Measurements from ENCODE around the gene YPEL2.

The YPEL2 gene

DNA sequence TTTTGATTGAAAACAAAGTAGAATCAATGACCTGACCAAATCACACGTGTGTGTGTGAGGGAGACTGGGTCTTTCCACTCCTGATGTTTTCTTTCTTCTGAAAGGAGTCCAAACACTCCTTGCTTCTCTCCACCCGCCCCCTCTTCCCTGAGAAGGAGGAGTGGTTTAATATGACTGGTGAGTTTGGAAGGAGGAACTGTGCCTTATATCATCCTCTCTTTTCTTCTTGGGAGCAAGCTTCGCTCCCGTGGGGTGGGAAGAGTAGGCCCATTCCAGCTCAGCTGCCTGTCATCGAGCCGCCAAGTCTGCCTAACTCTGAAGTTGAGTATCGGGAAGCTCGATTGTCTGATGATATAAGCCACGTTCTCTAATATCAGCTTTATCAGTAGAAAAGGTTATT is 96.5 kb downstream of the YPEL2 start:
- no peak for DNase-seq (ENCODE audit: insufficient read length, low spot score)

DNA sequence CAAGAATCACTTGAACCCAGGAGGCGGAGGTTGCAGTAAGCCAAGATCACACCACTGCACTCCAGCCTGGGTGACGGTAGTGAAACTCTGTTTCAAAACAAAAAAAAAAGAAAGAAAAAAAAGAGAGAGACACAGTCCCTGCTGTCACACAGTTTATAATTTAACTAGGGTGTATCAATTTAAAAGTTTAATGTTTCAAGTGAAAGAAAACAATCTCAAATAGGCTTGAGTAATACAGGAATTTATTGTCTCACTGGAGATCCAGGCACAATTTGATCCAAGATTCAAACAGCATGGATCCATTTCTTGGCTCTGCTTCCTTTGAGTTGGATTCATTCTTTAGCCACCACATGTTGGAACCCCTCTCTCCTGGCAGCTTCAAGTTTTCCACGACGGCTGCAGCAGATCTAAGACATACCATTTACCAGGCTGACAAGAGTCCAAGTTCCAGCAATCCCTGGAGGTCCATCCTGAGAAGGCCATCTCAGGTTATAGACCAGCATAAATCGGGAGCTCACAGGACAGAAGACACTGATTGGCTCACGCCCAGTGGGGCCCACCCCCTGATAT is 97.5 kb downstream of the YPEL2 start:
- TF ChIP-seq, protein P1, sequence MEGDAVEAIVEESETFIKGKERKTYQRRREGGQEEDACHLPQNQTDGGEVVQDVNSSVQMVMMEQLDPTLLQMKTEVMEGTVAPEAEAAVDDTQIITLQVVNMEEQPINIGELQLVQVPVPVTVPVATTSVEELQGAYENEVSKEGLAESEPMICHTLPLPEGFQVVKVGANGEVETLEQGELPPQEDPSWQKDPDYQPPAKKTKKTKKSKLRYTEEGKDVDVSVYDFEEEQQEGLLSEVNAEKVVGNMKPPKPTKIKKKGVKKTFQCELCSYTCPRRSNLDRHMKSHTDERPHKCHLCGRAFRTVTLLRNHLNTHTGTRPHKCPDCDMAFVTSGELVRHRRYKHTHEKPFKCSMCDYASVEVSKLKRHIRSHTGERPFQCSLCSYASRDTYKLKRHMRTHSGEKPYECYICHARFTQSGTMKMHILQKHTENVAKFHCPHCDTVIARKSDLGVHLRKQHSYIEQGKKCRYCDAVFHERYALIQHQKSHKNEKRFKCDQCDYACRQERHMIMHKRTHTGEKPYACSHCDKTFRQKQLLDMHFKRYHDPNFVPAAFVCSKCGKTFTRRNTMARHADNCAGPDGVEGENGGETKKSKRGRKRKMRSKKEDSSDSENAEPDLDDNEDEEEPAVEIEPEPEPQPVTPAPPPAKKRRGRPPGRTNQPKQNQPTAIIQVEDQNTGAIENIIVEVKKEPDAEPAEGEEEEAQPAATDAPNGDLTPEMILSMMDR (IDR thresholded peaks at IDR 0.05; ENCODE audit: insufficient read depth, missing control alignments): no peak
- DNase-seq (ENCODE audit: insufficient read length, low spot score): no peak
- FAIRE-seq: no peak

More for the DNA sequence above, 96.5 kb downstream of the YPEL2 start:
- FAIRE-seq: no peak
- TF ChIP-seq, protein P1 (IDR thresholded peaks at IDR 0.05; ENCODE audit: insufficient read depth, missing control alignments): no peak

DNA sequence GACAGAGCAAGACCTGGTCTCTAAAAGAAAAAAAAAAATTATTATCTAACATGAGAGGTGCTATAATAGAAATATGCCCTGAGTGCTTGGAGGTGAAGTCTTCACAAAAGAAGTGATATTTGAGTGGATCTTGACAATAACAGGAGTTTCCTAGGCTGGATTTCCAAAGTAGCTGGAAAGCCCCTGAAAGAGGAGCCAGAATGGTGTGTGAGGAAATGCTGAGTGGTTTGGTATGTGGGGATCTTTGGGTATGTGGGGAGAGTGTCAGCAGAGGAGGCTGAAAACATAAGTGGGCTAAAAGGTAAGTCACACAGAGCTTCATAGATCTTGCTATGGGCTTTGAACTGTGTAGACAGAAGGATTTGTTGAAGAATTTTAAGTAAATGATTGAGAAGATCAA is 100.1 kb downstream of the YPEL2 start:
- DNase-seq (ENCODE audit: insufficient read length, low spot score): no peak
- no peak for FAIRE-seq
- TF ChIP-seq, protein P1 (IDR thresholded peaks at IDR 0.05; ENCODE audit: insufficient read depth, missing control alignments): no peak

DNA sequence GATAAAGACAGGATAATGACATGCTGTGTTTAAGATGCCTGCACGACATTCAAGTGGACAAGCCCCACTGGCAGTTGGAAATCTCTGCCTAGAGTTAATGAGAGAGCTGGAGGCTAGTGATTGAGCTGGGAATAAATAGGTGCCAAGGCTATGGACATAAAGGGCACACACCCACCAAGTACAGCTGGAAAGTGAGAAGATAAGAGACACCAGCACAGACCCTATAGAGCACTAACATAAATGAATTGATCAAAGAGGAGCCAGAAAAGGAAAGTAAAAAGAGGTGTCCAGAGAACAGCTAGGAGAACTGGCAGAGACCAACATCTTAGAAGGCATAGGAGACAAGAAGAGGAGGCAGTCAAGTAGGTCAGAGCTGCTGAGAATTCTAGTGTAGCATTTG is 101.2 kb downstream of the YPEL2 start:
- TF ChIP-seq, protein P1 (IDR thresholded peaks at IDR 0.05; ENCODE audit: insufficient read depth, missing control alignments): no peak
- no peak for FAIRE-seq
- no peak for DNase-seq (ENCODE audit: insufficient read length, low spot score)

DNA sequence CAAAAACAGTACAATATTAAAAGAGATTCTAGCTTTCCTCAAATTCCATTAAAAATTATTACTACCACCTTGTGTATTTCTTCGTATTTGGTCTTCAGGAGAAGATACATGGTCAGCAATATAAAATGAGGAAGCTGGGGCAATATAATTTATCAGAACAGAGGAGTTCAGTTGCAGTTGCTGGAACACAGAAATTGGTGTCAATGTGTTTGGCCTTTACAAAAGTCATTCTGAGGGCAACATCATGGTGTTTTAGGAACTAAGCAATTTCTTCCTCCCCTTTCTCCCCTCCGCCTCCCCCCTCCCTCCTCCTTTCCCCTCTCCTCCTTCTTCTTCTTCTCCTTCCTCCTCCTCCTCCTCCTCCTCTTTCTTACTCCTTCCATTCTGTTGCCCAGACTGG is 102.1 kb downstream of the YPEL2 start:
- FAIRE-seq: no peak
- TF ChIP-seq, protein P1 (IDR thresholded peaks at IDR 0.05; ENCODE audit: insufficient read depth, missing control alignments): no peak
- no peak for DNase-seq (ENCODE audit: insufficient read length, low spot score)

DNA sequence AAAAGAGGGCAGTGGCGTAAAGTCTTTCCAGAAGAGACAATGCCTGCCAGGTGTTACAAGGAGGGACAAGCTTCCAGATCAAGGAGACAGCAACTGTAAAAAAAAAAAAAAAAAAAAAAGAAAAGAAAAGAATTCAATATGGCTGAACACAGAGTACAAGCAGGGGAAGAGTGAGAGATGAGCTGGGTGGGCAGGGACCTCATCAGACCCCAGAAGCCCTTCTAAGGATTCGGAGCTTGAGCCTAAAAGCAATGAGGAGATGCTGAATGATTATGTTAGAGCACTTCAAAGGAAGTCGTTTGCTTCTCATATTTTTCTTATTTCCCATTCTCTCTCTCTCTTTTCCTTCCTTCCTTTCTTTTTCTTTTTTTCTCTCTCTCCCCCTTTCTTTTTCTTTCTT is 103.0 kb downstream of the YPEL2 start:
- FAIRE-seq (no peak), DNase-seq (ENCODE audit: insufficient read length, low spot score) (no peak)
- TF ChIP-seq, protein P1 (IDR thresholded peaks at IDR 0.05; ENCODE audit: insufficient read depth, missing control alignments): no peak

DNA sequence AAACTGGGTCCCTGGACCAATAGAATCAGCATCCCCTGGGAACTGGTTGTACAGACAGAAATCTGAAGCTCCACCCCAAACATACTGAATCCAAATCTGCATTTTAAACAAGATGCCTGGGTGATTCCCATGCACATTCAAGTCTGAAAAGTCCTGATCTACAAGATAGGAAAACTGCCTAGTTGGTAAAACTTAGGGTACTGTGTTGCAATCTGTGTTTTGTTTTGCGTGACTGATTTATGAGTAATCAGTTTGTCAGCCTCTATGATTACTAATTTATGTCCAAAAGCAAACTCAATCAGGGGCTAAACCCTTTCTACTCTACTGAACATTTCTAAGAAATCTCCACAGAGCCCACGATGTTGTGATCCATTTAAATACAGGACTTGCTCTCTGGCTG is 103.8 kb downstream of the YPEL2 start:
- FAIRE-seq (no peak), DNase-seq (ENCODE audit: insufficient read length, low spot score) (no peak)
- TF ChIP-seq, protein P1 (IDR thresholded peaks at IDR 0.05; ENCODE audit: insufficient read depth, missing control alignments): no peak

Data from D721Med (cell line).